GM23248 (cell line): ENCODE data around the gene TEX51. TPM values are rescaled to one million over a fixed set of nuclear protein-coding genes. Genes with fewer than 3 reads are reported as not detected.

Source experiments
- DNase-seq: peaks from one replicate; pipeline ENCODE4 v3.0.0-alpha.2; 2015
- H2AFZ ChIP-seq: fragments of 200-600 bp; sonication (generic); 2 replicates; pipeline ENCODE4 v1.6.1; 2016; ENCODE audit warnings: antibody characterized with exemption
- H3F3A ChIP-seq: fragments of 200-600 bp; sonication (generic); 2 replicates; pipeline ENCODE4 v1.6.1; 2016; ENCODE audit warnings: mild to moderate bottlenecking, antibody characterized with exemption, mixed run types; ENCODE audit not compliant: insufficient read depth
- H3K27ac ChIP-seq: fragments of 200-600 bp; sonication (generic); 2 replicates; pipeline ENCODE4 v1.5.1; 2016; ENCODE audit warnings: mild to moderate bottlenecking
- H3K27me3 ChIP-seq: fragments of 200-600 bp; sonication (generic); replicated peaks from 2 replicates; pipeline ENCODE4 v1.6.1; 2016; ENCODE audit warnings: mild to moderate bottlenecking; ENCODE audit not compliant: insufficient read depth
- H3K36me3 ChIP-seq: fragments of 200-600 bp; sonication (generic); 2 replicates; pipeline ENCODE4 v1.6.1; 2016; ENCODE audit warnings: low read depth, mild to moderate bottlenecking
- H3K4me1 ChIP-seq: fragments of 200-600 bp; sonication (generic); 2 replicates; pipeline ENCODE4 v1.6.1; 2016; ENCODE audit warnings: mild to moderate bottlenecking; ENCODE audit not compliant: insufficient read depth
- H3K4me2 ChIP-seq: fragments of 200-600 bp; sonication (generic); one replicate; pipeline ENCODE4 v1.6.1; 2016; ENCODE audit warnings: mild to moderate bottlenecking; ENCODE audit not compliant: unreplicated experiment
- H3K4me3 ChIP-seq: fragments of 200-600 bp; sonication (generic); 2 replicates; pipeline ENCODE4 v1.5.1; 2016; ENCODE audit warnings: mild to moderate bottlenecking
- H3K79me2 ChIP-seq: fragments of 200-600 bp; sonication (generic); 2 replicates; pipeline ENCODE4 v1.6.1; 2016; ENCODE audit warnings: mild to moderate bottlenecking; ENCODE audit not compliant: insufficient read depth
- H3K9ac ChIP-seq: fragments of 200-600 bp; sonication (generic); 2 replicates; pipeline ENCODE4 v1.6.1; 2016; ENCODE audit warnings: mild to moderate bottlenecking
- H3K9me2 ChIP-seq: fragments of 200-600 bp; sonication (generic); 2 replicates; pipeline ENCODE4 v1.6.1; 2016; ENCODE audit warnings: mixed run types, mild to moderate bottlenecking, moderate library complexity; ENCODE audit not compliant: insufficient read depth
- H3K9me3 ChIP-seq: fragments of 200-600 bp; sonication (generic); one replicate; pipeline ENCODE4 v1.6.1; 2017; ENCODE audit warnings: low read depth
- H4K20me1 ChIP-seq: fragments of 200-600 bp; sonication (generic); 2 replicates; pipeline ENCODE4 v1.6.0; 2016; ENCODE audit not compliant: insufficient read depth
- EZH2 ChIP-seq: fragments of 200-600 bp; sonication (generic); IDR thresholded peaks from 2 replicates; pipeline ENCODE4 v1.6.1; 2018; ENCODE audit warnings: antibody characterized with exemption, mild to moderate bottlenecking; ENCODE audit not compliant: insufficient read depth, poor library complexity, severe bottlenecking
- EZH2phosphoT487 ChIP-seq: fragments of 200-600 bp; sonication (generic); IDR thresholded peaks from 2 replicates; pipeline ENCODE4 v1.6.1; 2018; ENCODE audit warnings: antibody characterized with exemption, moderate library complexity, mild to moderate bottlenecking, low read depth; ENCODE audit not compliant: insufficient read depth
- WGBS, 2 experiments: methylation state at CpG; one replicate each; pipeline ENCODE4 v1.1.6; 2015 to 2017; ENCODE audit warnings: low lambda C conversion rate in 2 of 2, low coverage in 1 of 2; ENCODE audit errors: missing lambda C conversion rate in 2 of 2; 5-methylcytosine and 5-hydroxymethylcytosine counted together
- in situ Hi-C: fragments of 300-500 bp; cut with MboI; formaldehyde crosslinking; loops from 2 replicates; pipeline ENCODE4 v1.15.0; 2020
- polyA plus RNA-seq: library from polyadenylated mRNA; unstranded; fragments of >200 nt; fragmentation: Nextera tagmentation; extraction: Ambion mirVana; gene quantifications from 2 replicates; pipeline ENCODE4 v1.2.1, GENCODE V29; 2016
- total RNA-seq: library from RNA; depleted of rRNA; stranded (reverse); fragments of >200 nt; shearing (Covaris generic); gene quantifications from 2 replicates; pipeline ENCODE4 v1.2.3, GENCODE V29; 2014

Gene TEX51
- total and polyA plus RNA-seq, 2 experiments from 2014 or later = not detected

DNA sequence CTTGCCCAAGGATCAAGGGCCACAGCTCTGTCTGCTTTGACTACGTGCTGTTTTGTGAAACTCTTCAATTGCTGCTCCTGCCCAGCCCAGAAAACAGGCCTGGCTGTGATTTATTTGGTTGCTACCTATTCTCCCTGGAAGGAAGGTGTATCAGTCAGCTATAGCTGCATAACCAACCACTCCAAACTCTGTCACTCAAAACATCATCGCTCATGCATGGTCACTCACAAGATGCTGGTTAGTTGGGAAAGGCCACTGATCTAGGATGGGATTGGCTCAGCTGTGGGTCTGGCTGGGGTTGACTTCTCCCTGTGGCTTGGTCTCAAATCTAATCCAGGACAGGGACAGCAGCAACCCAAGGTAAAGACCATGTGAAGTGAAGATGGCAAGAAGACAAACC, 14.6 kb downstream of the TEX51 start:
- no peaks in the 10 kb centered on the region for H3K36me3 ChIP-seq
- no peaks in the 10 kb centered on the region for H4K20me1 ChIP-seq
- WGBS, 2 experiments = 36 to 51% methylated on average over 2 of the region's 2 CpGs
- TF ChIP-seq EZH2phosphoT487 = no peak
- no peak for TF ChIP-seq EZH2
- H3K79me2 ChIP-seq = no peaks in the 10 kb centered on the region
- no peak overlapping the region for H3K4me3 ChIP-seq
- no peak overlapping the region for H3K27ac ChIP-seq
- H3K9me3 ChIP-seq = no peaks in the 10 kb centered on the region
- no peak overlapping the region for H2AFZ ChIP-seq
- no peaks in the 10 kb centered on the region for H3K4me1 ChIP-seq
- H3K9ac ChIP-seq = no peak overlapping the region
- no peaks in the 10 kb centered on the region for H3F3A ChIP-seq
- in situ Hi-C loops = no loop called here
- H3K4me2 ChIP-seq = no peak overlapping the region
- no peak for DNase-seq
- H3K27me3 ChIP-seq = 0 out of 2 replicates have a peak, but pooled peaks cover 3% of the 10 kb centered on the region
- no peaks in the 10 kb centered on the region for H3K9me2 ChIP-seq

DNA sequence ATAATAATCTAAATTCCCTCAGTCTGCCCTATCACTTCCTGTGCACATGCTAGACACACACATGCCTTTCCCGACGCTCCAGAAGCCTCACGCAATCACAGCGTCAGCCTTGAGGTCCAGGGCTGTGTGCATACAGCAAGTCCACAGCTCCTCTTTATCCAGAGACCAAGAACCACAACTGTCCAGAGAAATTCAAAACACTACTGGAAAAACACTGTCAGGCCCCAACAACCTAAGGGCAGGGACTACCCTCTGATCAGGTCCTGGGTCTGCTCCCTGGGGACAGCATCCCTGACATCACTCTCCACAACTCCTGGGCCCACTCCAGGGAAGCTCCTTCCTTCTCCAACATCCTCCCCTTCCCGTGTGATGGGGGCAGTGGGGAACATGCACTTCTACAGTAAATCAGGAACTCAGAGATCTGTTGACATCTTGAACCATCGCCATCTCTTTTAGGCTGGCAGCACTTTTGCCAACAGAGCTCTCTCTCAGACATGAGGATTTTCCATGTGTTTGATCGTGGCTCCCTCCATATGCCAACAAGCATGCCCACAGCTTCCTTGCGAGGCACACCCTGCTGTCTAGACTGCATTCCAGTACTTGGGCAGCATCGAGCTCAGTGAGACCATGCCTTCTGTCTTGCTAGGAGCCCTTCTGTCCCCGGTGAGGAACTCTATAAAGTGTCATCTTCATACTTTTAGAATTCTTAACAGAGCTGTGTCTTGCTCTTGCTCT, 15.4 kb downstream of the TEX51 start:
- no peak for TF ChIP-seq EZH2phosphoT487
- TF ChIP-seq EZH2 = no peak
- Histone ChIP-seq H3K79me2 (no peaks in the 10 kb centered on the region), H3K4me2 (no peak overlapping the region), H3F3A (no peaks in the 10 kb centered on the region), H3K9me3 (no peaks in the 10 kb centered on the region), H3K4me3 (no peak overlapping the region), H3K9me2 (no peaks in the 10 kb centered on the region), H3K4me1 (no peaks in the 10 kb centered on the region), H2AFZ (no peak overlapping the region), H3K9ac (no peak overlapping the region), H3K36me3 (no peaks in the 10 kb centered on the region), H3K27me3 (no peaks in the 10 kb centered on the region), H4K20me1 (no peaks in the 10 kb centered on the region), H3K27ac (no peak overlapping the region)
- in situ Hi-C loops = no loop called here
- DNase-seq = no peak
- 27 to 32% methylated on average over 10 of the region's 10 CpGs for WGBS, 2 experiments

DNA sequence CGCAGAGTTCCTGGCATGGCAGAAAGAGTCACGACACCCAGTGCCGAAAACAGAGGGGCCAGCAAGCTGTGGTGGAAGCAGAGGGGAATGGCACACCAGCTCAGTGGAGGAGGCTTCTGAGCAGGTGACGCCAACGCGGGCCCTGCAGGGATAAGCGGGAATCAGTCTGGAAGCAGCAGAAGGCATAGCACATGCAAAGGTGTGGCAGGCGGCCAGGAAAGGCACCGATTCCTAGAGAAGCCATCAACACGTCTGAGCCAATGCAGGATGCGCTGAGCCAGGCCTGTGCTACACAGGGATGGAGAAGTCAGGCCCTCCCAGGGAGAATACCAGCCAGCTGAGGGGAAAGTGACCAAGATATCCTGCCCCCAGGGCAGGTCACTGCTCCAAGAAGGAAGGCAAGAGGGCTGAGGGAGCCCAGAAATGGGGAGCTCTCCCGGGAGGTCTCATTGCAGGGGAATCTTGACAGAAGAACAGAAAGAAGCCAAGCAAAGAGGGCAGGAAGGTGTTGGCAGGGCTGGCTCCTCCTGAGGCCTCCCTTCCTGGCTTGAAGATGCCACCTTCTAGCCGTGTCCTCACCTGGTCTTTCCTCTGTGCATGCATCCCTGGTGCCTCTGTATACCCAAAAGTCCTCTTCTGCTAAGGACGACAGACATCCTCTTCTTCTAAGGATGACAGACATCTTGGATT, 16.3 kb downstream of the TEX51 start:
- Histone ChIP-seq H3F3A (no peaks in the 10 kb centered on the region), H3K9me2 (no peaks in the 10 kb centered on the region), H3K9ac (no peak overlapping the region), H3K36me3 (no peaks in the 10 kb centered on the region), H3K27ac (no peak overlapping the region), H3K9me3 (no peaks in the 10 kb centered on the region), H3K4me3 (no peak overlapping the region), H3K79me2 (no peaks in the 10 kb centered on the region), H3K27me3 (no peaks in the 10 kb centered on the region), H3K4me1 (no peaks in the 10 kb centered on the region), H3K4me2 (no peak overlapping the region), H4K20me1 (no peaks in the 10 kb centered on the region), H2AFZ (no peak overlapping the region)
- no peak for DNase-seq
- TF ChIP-seq EZH2phosphoT487 (no peak), EZH2 (no peak)
- 51 to 54% methylated on average over 14 of the region's 14 CpGs for WGBS, 2 experiments
- in situ Hi-C loops = no loop called here

DNA sequence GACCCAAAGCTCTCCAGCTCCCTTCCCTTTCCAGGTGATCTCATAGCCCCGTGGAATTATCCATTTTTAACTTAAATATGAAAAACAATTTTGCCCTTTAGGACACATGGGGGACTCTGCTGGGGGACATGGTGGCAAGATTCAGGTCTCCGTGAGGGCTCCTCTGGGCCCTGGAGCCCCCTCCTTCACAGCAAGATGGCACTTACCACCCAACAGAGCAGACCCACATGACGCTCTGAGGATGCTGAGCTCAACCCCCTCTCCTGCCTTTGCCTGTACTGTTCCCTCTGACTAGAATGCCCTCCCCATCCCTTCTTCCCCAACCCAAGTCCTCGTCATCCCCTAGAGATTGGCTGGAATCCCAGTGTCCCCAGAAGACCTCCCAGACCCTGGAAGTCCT, 17.2 kb downstream of the TEX51 start:
- Histone ChIP-seq H3K36me3 (no peaks in the 10 kb centered on the region), H3K4me3 (no peak overlapping the region), H3K9me2 (no peaks in the 10 kb centered on the region), H3K9ac (no peak overlapping the region), H3K9me3 (no peaks in the 10 kb centered on the region), H4K20me1 (no peaks in the 10 kb centered on the region), H2AFZ (no peak overlapping the region), H3K4me1 (no peaks in the 10 kb centered on the region), H3K27me3 (no peaks in the 10 kb centered on the region), H3K79me2 (no peaks in the 10 kb centered on the region), H3K4me2 (no peak overlapping the region), H3K27ac (no peak overlapping the region), H3F3A (no peaks in the 10 kb centered on the region)
- WGBS, 2 experiments = 34 to 38% methylated on average over 4 of the region's 4 CpGs
- in situ Hi-C loops = no loop called here
- TF ChIP-seq EZH2 (no peak), EZH2phosphoT487 (no peak)
- no peak for DNase-seq
